AG04450 (cell line): Measurements from ENCODE around the gene IGSF8. TPM values are rescaled to one million over a fixed set of nuclear protein-coding genes. Genes with fewer than 3 reads are reported as not detected.

Experiments used
- CTCF ChIA-PET: fragments of 300-600, 350-600 bp; formaldehyde crosslinking; extraction: SDS; loops from one replicate; lab custom pipeline; 2022; ENCODE audit warnings: antibody characterized with exemption, inconsistent platforms; lab: Charles Lee
- POLR2A ChIA-PET: fragments of 350-600 bp; formaldehyde crosslinking; extraction: SDS; loops from one replicate; lab custom pipeline; 2021; ENCODE audit warnings: antibody characterized with exemption, inconsistent platforms; lab: Yijun Ruan, JAX
- DNase-seq: peaks from one replicate; pipeline ENCODE4 v3.0.0-alpha.2; 2011; ENCODE audit warnings: low read depth, low spot score
- H3K27ac ChIP-seq: one replicate; pipeline ENCODE4 v1.5.1; 2012; ENCODE audit warnings: low read depth, low read length, control low read depth
- H3K27me3 ChIP-seq: one replicate; pipeline ENCODE4 v1.6.0; 2012; ENCODE audit warnings: low read length; ENCODE audit not compliant: control insufficient read depth, insufficient read depth
- H3K4me3 ChIP-seq: 2 replicates; pipeline ENCODE4 v1.5.1; 2011; ENCODE audit warnings: mild to moderate bottlenecking, low read depth, low read length, control low read depth
- H3K9me3 ChIP-seq: 2 replicates; pipeline ENCODE4 v1.5.1; 2012; ENCODE audit warnings: low read length; ENCODE audit not compliant: control insufficient read depth, insufficient read depth
- polyA plus RNA-seq: library from polyadenylated mRNA; depleted of rRNA; stranded (reverse); fragments of >200 nt; gene quantifications from 2 replicates; pipeline ENCODE4 v1.2.3, GENCODE V29; 2011
- TF ChIP-seq, protein P1 (sequence below): IDR thresholded peaks from 2 replicates; pipeline ENCODE4 v1.5.1; 2011; ENCODE audit warnings: low read depth, low read length, control low read depth, inconsistent platforms

IGSF8 gene
- polyA plus RNA-seq, 1 experiment = 12.7 TPM

DNA sequence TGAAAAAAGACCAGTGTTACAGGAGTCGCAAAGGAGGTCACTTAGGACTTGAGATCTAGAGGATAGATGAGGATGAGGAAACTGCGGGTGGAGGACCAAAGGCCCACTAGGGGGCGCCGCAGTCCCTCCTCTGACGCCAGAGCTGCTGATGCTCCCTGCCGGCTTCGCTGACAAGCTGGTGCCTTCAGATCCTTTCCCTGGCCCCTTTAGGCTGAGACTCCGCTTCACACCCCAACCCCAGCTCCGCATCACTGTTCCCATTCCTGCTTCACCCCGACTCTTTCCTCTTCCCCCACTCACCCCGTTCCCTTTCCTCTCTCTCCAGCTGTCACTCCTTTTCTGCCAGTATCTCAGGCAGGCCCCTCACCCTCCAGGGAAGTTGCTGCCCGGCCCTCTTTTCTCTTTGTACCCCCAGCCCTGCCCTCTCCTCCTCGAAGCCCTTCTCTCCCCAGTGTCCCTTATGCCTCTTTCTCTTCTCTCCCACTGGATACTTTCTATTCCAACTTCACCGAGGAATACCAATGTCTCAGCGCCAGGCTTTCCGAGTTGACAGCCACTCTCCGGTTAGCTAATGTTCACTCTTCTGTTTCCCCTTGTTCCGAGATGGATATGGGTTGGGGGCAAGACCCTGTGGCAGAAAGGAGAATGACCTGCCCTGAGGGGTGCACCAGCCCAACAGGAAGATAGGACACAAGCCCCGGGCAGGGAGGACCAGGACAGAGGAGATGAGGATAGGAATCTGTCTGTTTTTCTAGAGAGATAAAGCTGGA lies 12.5 kb downstream of the IGSF8 start:
- peaks cover 5% of the 10 kb centered on the region; the same call in 1 of the 2 replicates for H3K9me3 ChIP-seq
- peak; percentile 32 for DNase-seq
- H3K4me3 ChIP-seq = no peak overlapping the region
- H3K27me3 ChIP-seq = peaks cover 43% of the 10 kb centered on the region
- no peak overlapping the region for H3K27ac ChIP-seq
- CTCF ChIA-PET = interaction anchor here (0.6 to 6.8 kb wide), 61 partner anchors 8 to 773 kb away, joined by 3 to 73 read pairs (median 4); partner anchors contain the start of genes IGSF8 and KCNJ10
- TF ChIP-seq, protein P1, sequence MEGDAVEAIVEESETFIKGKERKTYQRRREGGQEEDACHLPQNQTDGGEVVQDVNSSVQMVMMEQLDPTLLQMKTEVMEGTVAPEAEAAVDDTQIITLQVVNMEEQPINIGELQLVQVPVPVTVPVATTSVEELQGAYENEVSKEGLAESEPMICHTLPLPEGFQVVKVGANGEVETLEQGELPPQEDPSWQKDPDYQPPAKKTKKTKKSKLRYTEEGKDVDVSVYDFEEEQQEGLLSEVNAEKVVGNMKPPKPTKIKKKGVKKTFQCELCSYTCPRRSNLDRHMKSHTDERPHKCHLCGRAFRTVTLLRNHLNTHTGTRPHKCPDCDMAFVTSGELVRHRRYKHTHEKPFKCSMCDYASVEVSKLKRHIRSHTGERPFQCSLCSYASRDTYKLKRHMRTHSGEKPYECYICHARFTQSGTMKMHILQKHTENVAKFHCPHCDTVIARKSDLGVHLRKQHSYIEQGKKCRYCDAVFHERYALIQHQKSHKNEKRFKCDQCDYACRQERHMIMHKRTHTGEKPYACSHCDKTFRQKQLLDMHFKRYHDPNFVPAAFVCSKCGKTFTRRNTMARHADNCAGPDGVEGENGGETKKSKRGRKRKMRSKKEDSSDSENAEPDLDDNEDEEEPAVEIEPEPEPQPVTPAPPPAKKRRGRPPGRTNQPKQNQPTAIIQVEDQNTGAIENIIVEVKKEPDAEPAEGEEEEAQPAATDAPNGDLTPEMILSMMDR = peak; percentile 87
- POLR2A ChIA-PET = interaction anchor here (1.4 kb wide), 1 partner anchor 166 kb away, joined by 4 read pairs; no protein-coding TSS in a partner anchor

DNA sequence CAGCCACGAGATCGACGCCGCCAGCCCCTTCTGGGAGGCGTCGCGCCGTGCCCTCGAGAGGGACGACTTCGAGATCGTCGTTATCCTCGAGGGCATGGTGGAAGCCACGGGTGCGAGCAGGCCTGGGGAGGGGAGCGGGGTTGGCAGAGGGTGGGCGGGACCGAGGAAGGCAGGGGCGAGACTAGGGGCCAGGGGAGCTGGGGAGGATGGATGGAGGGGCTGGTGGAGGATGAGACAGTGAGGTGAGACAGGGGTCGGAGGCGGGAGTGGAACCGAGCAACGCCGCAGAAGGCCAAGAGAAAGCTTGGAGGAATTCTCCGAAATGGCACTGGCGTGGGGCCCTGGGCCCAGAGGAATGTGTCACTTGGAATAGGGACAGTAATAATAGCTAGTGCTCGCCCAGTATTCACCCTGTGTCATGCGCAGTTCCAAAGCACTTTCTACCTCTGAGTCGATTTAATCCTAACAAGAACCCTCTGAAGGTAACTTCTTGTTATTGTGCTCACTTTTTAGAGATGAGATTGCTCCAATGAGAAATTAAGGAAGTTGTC lies 13.6 kb downstream of the IGSF8 start:
- DNase-seq = no peak
- peaks cover 52% of the 10 kb centered on the region for H3K27me3 ChIP-seq
- peaks cover 5% of the 10 kb centered on the region; the same call in 1 of the 2 replicates for H3K9me3 ChIP-seq
- TF ChIP-seq, protein P1 = no peak
- ChIA-PET POLR2A (no interaction called here), CTCF (interaction anchor here (0.6 to 6.8 kb wide), 54 partner anchors 8 to 764 kb away, joined by 3 to 73 read pairs (median 5); partner anchors contain the start of genes ATP1A2, IGSF8, KCNJ10 and PEA15)
- H3K4me3 ChIP-seq = no peak overlapping the region
- H3K27ac ChIP-seq = no peak overlapping the region

DNA sequence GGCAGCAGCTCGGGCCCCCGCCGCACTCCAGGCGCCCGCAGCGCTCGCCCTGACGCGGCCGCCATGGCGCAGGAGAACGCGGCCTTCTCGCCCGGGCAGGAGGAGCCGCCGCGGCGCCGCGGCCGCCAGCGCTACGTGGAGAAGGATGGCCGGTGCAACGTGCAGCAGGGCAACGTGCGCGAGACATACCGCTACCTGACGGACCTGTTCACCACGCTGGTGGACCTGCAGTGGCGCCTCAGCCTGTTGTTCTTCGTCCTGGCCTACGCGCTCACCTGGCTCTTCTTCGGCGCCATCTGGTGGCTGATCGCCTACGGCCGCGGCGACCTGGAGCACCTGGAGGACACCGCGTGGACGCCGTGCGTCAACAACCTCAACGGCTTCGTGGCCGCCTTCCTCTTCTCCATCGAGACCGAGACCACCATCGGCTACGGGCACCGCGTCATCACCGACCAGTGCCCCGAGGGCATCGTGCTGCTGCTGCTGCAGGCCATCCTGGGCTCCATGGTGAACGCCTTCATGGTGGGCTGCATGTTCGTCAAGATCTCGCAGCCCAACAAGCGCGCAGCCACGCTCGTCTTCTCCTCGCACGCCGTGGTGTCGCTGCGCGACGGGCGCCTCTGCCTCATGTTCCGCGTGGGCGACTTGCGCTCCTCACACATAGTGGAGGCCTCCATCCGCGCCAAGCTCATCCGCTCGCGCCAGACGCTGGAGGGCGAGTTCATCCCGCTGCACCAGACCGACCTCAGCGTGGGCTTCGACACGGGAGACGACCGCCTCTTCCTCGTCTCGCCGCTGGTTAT lies 14.2 kb downstream of the IGSF8 start:
- no peak for DNase-seq
- CTCF ChIA-PET = interaction anchor here (1.0 to 6.8 kb wide), 19 partner anchors 7 to 295 kb away, joined by 3 to 73 read pairs (median 10); no protein-coding TSS in a partner anchor
- no peak overlapping the region for H3K27ac ChIP-seq
- peak overlapping the region; percentile 38 for H3K4me3 ChIP-seq
- POLR2A ChIA-PET = no interaction called here
- H3K9me3 ChIP-seq = peaks cover 5% of the 10 kb centered on the region; the same call in 1 of the 2 replicates
- TF ChIP-seq, protein P1 = peak; percentile 55
- peaks cover 53% of the 10 kb centered on the region for H3K27me3 ChIP-seq

DNA sequence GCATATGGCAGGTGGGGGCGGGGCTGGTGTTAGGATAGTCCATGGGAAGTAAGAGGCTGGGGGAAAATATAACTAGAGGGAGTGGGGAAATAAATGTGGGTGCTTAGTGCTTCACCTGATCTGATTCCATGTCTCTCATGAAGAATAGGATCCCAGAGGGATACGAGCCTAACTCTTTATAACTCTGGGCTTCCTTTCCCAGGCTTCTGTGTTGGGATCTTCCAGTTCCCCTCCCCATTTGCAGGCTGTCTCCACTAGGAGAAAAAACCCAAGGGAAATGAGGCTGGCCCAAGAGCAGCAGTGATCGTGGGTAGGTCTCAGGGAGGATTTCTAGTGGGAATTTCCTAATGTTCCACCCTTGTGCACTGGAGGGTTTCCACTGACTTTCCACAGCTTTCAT lies 15.5 kb downstream of the IGSF8 start:
- peaks cover 5% of the 10 kb centered on the region; the same call in 1 of the 2 replicates for H3K9me3 ChIP-seq
- H3K27me3 ChIP-seq = peaks cover 55% of the 10 kb centered on the region
- no peak overlapping the region for H3K4me3 ChIP-seq
- ChIA-PET CTCF (interaction anchor here (0.6 to 6.7 kb wide), 6 partner anchors 15 to 302 kb away, joined by 3 to 57 read pairs (median 4); partner anchors contain the start of gene DUSP23), POLR2A (no interaction called here)
- TF ChIP-seq, protein P1 = no peak
- no peak for DNase-seq
- no peak overlapping the region for H3K27ac ChIP-seq
